MV-4-11 (cell line): ENCODE measurements around the gene RNASEH2C.
"Not testable (repeated sequence)": the region's sequence is repeated elsewhere in the genome, so short reads cannot be mapped to it uniquely, and the experiment has no call there.

Experiments used
- DNase-seq: peaks from one replicate; lab custom pipeline; 2025; lab: John Stamatoyannopoulos, UW

Gene RNASEH2C

GRCh38 chr11:65716774-65717405, 3.7 kb downstream of the RNASEH2C start:
- no peak for DNase-seq

GRCh38 chr11:65716302-65716701, 4.3 kb downstream of the RNASEH2C start:
- DNase-seq, result no peak

GRCh38 chr11:65714433-65714832, 6.2 kb downstream of the RNASEH2C start:
- no peak for DNase-seq

GRCh38 chr11:65713212-65713969, 7.2 kb downstream of the RNASEH2C start:
- DNase-seq, result no peak

GRCh38 chr11:65712633-65713076, 7.9 kb downstream of the RNASEH2C start:
- no peak for DNase-seq

- peak; percentile 98 for DNase-seq
These were observed 8.6 kb downstream of the RNASEH2C start, which contains the start of gene KAT5 for GRCh38 chr11:65711785-65712632. Gene KAT5 (plus strand): TSS chr11:65712252. CDS start chr11:65712268, 16 bp downstream.

GRCh38 chr11:65710421-65710820, 10.2 kb downstream of the RNASEH2C start:
- no peak for DNase-seq

- DNase-seq, result peak; percentile 48
These were observed 10.9 kb downstream of the RNASEH2C start for GRCh38 chr11:65709661-65710060.

- DNase-seq, result no peak
These were observed 12.1 kb downstream of the RNASEH2C start for GRCh38 chr11:65708451-65708850.

GRCh38 chr11:65707002-65707401, 13.6 kb downstream of the RNASEH2C start:
- not testable (repeated sequence) for DNase-seq

- peak; percentile 57 for DNase-seq
These were observed 14.3 kb downstream of the RNASEH2C start for GRCh38 chr11:65706303-65706763.

GRCh38 chr11:65703846-65704245, 16.8 kb downstream of the RNASEH2C start:
- no peak for DNase-seq

GRCh38 chr11:65701686-65702085, 18.9 kb downstream of the RNASEH2C start:
- DNase-seq, result no peak

- peak; percentile 68 for DNase-seq
These were observed 20.2 kb downstream of the RNASEH2C start for GRCh38 chr11:65700399-65700798.

GRCh38 chr11:65699306-65699705, 21.3 kb downstream of the RNASEH2C start:
- DNase-seq, result no peak

- DNase-seq, result no peak
These were observed 22.4 kb downstream of the RNASEH2C start for GRCh38 chr11:65698205-65698604.

- DNase-seq, result no peak
These were observed 23.6 kb downstream of the RNASEH2C start for GRCh38 chr11:65696802-65697552.

GRCh38 chr11:65695459-65696241, 24.9 kb downstream of the RNASEH2C start:
- DNase-seq, result no peak

- no peak for DNase-seq
These were observed 28.2 kb downstream of the RNASEH2C start for GRCh38 chr11:65692367-65692766.

GRCh38 chr11:65691847-65692246, 28.8 kb downstream of the RNASEH2C start:
- DNase-seq, result not testable (repeated sequence)

- DNase-seq, result no peak
These were observed 34.6 kb downstream of the RNASEH2C start for GRCh38 chr11:65685981-65686380.
